ENCODE results near the gene ZBBX.

DNA sequence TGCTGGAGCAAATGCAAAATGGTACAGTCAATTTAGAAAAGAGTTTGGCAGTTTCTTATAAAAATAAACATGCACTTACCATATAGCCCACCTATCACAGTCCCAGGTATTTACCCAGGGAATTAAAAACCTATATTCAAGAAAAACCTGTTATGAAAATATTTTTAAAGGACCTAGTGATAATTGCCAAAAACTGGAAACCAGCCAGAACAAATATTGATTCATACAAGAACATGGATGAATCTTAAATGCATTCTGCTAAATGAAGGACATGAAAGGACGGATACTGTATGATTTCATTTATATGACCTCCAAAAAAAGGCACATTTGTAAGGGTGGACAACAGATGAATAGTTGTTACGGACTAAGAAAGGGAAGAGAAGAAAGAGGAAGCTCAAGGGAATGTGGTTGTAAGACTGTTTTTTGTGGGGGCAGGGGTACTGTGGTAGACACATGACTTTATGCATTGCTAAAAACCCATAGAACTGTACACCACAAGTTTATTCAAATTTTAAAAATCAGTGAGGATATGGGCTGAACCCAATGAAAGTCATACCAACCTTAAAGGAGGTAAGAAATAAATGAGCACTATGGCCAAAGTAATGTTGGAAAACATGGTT lies 61.0 kb downstream of the ZBBX start:
- TF ChIP-seq EZH2 (IDR thresholded peaks at IDR 0.05; ENCODE audit: insufficient read depth, poor library complexity, severe bottlenecking), result no peak
- TF ChIP-seq EZH2phosphoT487 (IDR thresholded peaks at IDR 0.05; ENCODE audit: insufficient read depth, low read depth), result no peak

Data from GM23248 (cell line).